DND-41 (cell line): ENCODE results near the gene BMP2K.

Experiments
- EZH2 ChIP-seq: IDR thresholded peaks from 3 replicates; pipeline ENCODE4 v1.6.1; 2012; ENCODE audit warnings: borderline replicate concordance, low read depth, mild to moderate bottlenecking, moderate library complexity, low read length, inconsistent platforms; ENCODE audit not compliant: severe bottlenecking
- TF ChIP-seq, protein P1 (sequence below): IDR thresholded peaks from 2 replicates; pipeline ENCODE4 v1.5.1; 2012; ENCODE audit warnings: borderline replicate concordance, low read length, moderate library complexity, mild to moderate bottlenecking; ENCODE audit not compliant: poor library complexity, severe bottlenecking; ENCODE audit errors: extremely low read depth

DNA sequence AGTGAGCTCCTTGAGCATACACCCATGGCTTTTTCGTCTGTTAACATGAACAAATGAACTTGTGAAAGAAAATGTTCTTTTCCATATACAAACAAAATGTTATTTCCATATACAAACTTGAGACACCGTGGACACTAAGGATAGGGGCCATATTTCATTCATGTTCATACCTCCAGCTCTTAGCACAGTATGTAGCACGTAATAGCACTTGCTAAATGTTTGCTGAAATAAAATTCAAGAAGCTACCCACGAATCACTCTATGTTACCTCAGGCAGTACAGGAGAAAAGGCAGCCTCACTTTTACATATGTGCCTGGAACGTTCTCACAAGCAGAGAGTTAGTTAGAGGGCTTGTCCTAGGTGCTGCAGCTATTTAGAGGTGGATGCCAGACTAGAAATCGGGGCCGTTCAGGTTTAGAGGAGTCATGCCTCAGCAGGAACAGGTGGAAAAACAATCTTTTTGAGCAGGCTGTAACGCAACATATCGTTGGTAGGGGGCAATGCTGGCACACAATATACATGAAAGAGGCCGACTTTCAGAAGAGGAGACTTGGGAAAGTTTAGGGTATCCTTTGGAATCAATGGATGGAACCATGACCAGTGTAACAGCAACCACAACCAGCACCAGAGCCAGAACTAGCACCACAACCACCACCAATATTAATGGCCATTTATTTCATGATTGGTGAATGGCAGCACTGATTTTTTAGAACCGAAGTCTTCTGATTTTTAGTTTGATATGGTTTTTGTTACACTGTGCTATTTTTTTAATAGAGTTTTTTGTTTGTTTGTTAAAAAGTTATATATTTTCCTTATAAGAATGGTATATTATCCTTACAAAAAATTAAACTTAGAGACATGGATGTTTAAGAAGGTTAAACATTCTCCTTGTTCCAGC, 177.9 kb downstream of the BMP2K start:
- TF ChIP-seq, protein P1, sequence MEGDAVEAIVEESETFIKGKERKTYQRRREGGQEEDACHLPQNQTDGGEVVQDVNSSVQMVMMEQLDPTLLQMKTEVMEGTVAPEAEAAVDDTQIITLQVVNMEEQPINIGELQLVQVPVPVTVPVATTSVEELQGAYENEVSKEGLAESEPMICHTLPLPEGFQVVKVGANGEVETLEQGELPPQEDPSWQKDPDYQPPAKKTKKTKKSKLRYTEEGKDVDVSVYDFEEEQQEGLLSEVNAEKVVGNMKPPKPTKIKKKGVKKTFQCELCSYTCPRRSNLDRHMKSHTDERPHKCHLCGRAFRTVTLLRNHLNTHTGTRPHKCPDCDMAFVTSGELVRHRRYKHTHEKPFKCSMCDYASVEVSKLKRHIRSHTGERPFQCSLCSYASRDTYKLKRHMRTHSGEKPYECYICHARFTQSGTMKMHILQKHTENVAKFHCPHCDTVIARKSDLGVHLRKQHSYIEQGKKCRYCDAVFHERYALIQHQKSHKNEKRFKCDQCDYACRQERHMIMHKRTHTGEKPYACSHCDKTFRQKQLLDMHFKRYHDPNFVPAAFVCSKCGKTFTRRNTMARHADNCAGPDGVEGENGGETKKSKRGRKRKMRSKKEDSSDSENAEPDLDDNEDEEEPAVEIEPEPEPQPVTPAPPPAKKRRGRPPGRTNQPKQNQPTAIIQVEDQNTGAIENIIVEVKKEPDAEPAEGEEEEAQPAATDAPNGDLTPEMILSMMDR, result peak; percentile 83
- no peak for TF ChIP-seq EZH2
